Thoracic aorta (tissue), 2 donors: ENCODE data around the gene HLA-DQB2. TPM values are rescaled to one million over a fixed set of nuclear protein-coding genes. Genes with fewer than 3 reads are reported as not detected.

Experiments
- ATAC-seq: fragments of 150-250 bp; one replicate; pipeline ENCODE4 v1.8.0; 2017; ENCODE audit warnings: low read depth; ENCODE audit not compliant: insufficient number of reproducible peaks, low FRiP score
- DNase-seq: peaks from one replicate; pipeline ENCODE4 v3.0.0-alpha.2; 2020; ENCODE audit warnings: low spot score
- H3K27ac ChIP-seq, 2 donors: fragments of 200-600 bp; sonication (generic); 1 replicate in 1 of 2; 2 replicates in 1 of 2; pipeline ENCODE4 v1.5.1; 2016; ENCODE audit warnings: mild to moderate bottlenecking in 2 of 2, moderate library complexity in 2 of 2
- H3K27me3 ChIP-seq: fragments of 200-600 bp; sonication (generic); replicated peaks from 2 replicates; pipeline ENCODE4 v1.6.0; 2016; ENCODE audit warnings: mild to moderate bottlenecking; ENCODE audit not compliant: insufficient read depth
- H3K36me3 ChIP-seq: fragments of 200-600 bp; sonication (generic); one replicate; pipeline ENCODE4 v1.5.1; 2016
- H3K4me1 ChIP-seq, 2 donors: fragments of 200-600 bp; sonication (generic); 1 replicate in 1 of 2; 2 replicates in 1 of 2; pipeline versions ENCODE4 v1.5.1 to v1.6.0; 2016; ENCODE audit warnings: low read depth in 2 of 2, mild to moderate bottlenecking in 1 of 2; ENCODE audit not compliant: control insufficient read depth in 1 of 2
- H3K4me3 ChIP-seq: fragments of 200-600 bp; sonication (generic); 2 replicates; pipeline ENCODE4 v1.5.1; 2016; ENCODE audit warnings: mild to moderate bottlenecking
- H3K9me3 ChIP-seq: fragments of 200-600 bp; sonication (generic); 2 replicates; pipeline ENCODE4 v1.5.1; 2016
- total RNA-seq, 2 donors: library from RNA; depleted of rRNA; stranded (reverse); fragments of >200 nt; gene quantifications; one replicate each; pipeline versions ENCODE4 v1.1.0 to v1.2.3, GENCODE V29; 2016
- TF ChIP-seq, protein P1 (sequence below): fragments of 200-600 bp; sonication (generic); IDR thresholded peaks from one replicate; pipeline ENCODE4 v1.5.1; 2019; ENCODE audit warnings: antibody characterized with exemption

Gene HLA-DQB2
- total RNA-seq, 2 donors from 2014 or later, result 2.4 TPM; not detected in 1

DNA sequence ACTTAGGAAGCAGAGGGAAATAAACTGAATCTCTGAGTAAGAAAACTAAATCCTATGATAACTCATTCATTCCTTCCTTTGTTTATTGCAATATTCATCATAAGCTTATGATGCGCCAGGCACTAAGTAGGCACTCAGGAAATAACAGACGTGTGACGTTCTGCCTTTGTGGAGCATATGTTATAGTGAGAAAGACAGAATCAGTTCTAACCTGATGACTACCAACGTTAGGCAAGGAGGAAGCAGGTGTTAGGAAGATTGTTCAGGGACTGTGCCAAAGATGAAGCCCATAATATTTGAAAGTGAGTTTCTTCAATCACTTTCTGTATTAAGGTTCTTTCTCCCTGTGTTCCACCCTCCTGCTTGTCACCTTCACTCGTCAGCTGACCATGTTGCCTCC is 18.6 kb downstream of the HLA-DQB2 start:
- Histone ChIP-seq H3K9me3 (no peaks in the 10 kb centered on the region), H3K36me3 (no peaks in the 10 kb centered on the region), H3K4me3 (no peak overlapping the region), H3K27me3 (no peaks in the 10 kb centered on the region), H3K27ac (no peak overlapping the region), H3K4me1 (no peaks in the 10 kb centered on the region)
- DNase-seq (no peak), ATAC-seq (no peak)
- TF ChIP-seq, protein P1, sequence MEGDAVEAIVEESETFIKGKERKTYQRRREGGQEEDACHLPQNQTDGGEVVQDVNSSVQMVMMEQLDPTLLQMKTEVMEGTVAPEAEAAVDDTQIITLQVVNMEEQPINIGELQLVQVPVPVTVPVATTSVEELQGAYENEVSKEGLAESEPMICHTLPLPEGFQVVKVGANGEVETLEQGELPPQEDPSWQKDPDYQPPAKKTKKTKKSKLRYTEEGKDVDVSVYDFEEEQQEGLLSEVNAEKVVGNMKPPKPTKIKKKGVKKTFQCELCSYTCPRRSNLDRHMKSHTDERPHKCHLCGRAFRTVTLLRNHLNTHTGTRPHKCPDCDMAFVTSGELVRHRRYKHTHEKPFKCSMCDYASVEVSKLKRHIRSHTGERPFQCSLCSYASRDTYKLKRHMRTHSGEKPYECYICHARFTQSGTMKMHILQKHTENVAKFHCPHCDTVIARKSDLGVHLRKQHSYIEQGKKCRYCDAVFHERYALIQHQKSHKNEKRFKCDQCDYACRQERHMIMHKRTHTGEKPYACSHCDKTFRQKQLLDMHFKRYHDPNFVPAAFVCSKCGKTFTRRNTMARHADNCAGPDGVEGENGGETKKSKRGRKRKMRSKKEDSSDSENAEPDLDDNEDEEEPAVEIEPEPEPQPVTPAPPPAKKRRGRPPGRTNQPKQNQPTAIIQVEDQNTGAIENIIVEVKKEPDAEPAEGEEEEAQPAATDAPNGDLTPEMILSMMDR, result no peak

DNA sequence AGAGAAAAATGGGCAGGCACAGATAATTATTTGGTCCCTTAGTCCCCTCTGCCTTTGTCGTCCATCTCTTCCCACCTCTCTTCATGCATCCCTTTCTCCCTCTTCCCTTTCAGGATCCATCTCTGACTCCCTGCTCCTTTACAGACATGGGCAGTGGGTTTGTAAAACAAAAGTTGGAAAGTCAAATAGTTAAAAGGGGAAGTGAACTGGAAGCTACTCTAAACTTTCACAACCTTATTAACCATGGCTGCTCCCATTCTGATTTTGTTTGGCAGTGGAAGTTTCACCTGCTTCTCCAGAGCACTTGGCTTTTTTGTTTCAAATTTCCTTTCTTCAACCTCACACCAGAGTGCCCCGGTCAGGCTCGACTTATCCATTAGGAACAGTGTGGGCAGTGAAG is 21.0 kb downstream of the HLA-DQB2 start:
- Histone ChIP-seq H3K4me3 (no peak overlapping the region), H3K36me3 (no peaks in the 10 kb centered on the region), H3K27me3 (no peaks in the 10 kb centered on the region), H3K4me1 (no peaks in the 10 kb centered on the region), H3K9me3 (no peaks in the 10 kb centered on the region), H3K27ac (no peak overlapping the region)
- TF ChIP-seq, protein P1, result no peak
- no peak for ATAC-seq
- no peak for DNase-seq

DNA sequence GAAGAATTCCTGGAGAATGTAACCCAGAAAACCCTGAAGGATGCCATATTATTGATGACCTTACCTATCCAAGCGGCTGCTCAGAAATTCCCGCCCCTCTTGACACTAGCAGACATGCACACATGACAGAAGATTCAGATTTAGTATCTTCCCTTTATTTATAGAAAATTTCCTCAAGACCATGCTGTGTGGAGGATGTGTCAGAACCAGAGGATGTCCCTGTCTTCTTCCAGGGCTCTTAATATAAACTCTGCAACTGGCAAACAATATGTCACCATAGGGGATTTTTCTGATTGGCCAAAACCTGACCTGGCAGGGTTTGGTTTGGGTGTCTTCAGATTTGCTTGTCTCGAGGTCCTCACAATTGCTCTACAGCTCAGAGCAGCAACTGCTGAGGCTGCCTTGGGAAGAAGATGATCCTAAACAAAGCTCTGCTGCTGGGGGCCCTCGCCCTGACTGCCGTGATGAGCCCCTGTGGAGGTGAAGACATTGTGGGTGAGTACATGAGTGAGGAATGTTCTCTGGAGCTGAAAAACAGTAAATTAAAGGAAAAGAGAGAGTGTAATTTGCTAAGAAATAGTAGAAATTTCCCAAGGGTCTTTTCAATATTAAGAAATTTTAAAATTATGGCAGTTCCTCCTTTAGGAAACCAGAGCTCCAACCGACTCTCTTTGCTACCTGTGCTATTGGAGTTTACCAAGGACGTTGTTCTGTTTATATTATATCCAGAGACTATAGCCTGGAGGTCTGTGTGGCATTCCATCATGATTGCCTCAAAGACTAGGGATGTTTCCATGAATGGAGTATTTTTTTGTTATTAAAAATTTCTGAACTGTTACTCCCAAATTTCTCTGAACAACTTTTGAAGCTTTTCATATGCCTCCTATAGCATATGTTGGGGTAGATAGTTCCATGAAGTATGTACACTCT is 22.0 kb downstream of the HLA-DQB2 start, which contains the start of gene HLA-DQA2:
Gene HLA-DQA2 (plus strand): TSS at position 361 of the 930 bp plus-strand sequence. CDS start 53 bp downstream, at position 414.
- Histone ChIP-seq H3K27ac (no peak within 1 kb of the TSS), H3K36me3 (no peaks in the 10 kb centered on the region), H3K9me3 (no peaks in the 10 kb centered on the region), H3K4me1 (no peaks in the 10 kb centered on the region), H3K4me3 (no peak within 1 kb of the TSS), H3K27me3 (no peaks in the 10 kb centered on the region)
- TF ChIP-seq, protein P1, result no peak
- no peak for ATAC-seq
- no peak for DNase-seq

DNA sequence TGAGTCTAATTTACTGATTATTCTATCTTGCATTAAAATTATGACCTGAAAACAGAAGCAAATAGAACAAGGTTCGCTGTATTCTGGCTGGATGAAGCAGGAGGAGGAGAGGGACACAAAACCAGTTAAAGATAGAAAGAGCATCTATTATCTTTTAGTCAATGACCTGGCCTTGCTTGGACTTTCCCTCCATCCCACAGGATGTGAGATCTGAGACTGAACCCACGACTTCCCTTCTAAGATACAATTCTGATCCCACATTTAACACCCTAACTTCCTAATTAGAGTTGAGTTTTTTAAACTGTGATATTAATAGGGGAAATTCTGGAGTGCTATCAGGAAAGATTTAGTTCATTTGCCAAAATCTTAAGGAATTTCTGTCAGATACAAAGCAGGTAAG is 25.2 kb downstream of the HLA-DQB2 start:
- H3K36me3 ChIP-seq, result no peaks in the 10 kb centered on the region
- TF ChIP-seq, protein P1, result no peak
- ATAC-seq (no peak), DNase-seq (no peak)
- no peaks in the 10 kb centered on the region for H3K4me1 ChIP-seq
- no peak overlapping the region for H3K27ac ChIP-seq
- no peaks in the 10 kb centered on the region for H3K27me3 ChIP-seq
- no peaks in the 10 kb centered on the region for H3K9me3 ChIP-seq
- no peak overlapping the region for H3K4me3 ChIP-seq

DNA sequence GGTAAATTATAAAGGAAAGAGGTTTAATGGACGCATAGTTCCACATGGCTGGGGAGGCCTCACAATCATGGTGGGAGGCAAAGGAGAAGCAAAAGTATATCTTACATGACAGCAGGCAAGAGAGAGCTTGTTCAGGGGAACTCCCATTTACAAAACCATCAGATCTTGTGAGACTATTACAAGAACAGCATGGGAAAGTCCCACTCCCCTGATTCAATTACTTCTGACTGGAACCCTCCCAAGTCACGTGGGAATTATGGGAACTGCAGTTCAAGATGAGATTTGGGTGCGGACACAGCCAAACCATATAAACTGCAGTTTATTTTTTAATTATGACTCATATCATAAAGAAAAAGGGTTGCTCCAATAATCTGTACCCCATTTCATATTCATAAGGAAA is 44.5 kb downstream of the HLA-DQB2 start:
- DNase-seq (no peak), ATAC-seq (no peak)
- H3K27ac ChIP-seq, result no peak overlapping the region
- no peaks in the 10 kb centered on the region for H3K36me3 ChIP-seq
- no peak overlapping the region for H3K4me3 ChIP-seq
- TF ChIP-seq, protein P1, result no peak
- no peaks in the 10 kb centered on the region for H3K4me1 ChIP-seq
- H3K9me3 ChIP-seq, result no peaks in the 10 kb centered on the region
- no peaks in the 10 kb centered on the region for H3K27me3 ChIP-seq
